Activated T-helper 1 cell treated with Interleukin-2 at 50 U/mL for 16 hours (primary cell): ENCODE results near the gene NUP210L.
"Not testable (repeated sequence)": the region's sequence is repeated elsewhere in the genome, so short reads cannot be mapped to it uniquely, and the experiment has no call there.

Source experiments
- DNase-seq: peaks from one replicate; pipeline ENCODE4 v3.0.0-alpha.2; 2020; ENCODE audit warnings: low read depth

Gene NUP210L

GRCh38 chr1:154097873-154098272, 57.0 kb downstream of the NUP210L start:
- DNase-seq = no peak

DNA sequence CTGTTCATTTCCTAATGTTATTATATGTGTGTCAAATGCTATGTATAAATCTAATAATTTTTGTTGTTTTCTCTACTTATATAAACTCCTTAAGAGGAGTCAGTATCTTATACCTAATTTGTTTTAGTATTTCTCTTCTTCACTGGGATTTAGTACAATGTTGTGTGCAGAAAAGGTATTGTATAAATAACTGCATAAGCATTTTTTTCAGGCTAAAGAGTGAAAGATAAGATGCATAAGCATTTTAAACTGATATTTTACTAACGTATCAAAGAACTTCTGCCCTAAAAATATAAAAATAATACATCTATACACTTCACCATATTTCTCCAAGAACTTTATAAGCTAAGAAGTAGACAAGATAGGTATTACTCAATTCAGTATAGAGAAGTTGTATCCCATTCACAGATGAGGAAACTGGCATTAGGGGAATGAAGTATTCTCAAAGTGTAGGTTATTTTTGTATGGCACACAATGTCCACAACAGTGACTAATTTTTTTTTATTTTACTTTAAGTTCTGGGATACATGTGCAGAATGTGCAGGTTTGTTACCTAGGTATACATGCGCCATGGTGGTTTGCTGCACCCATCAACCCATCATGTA, 59.3 kb downstream of the NUP210L start:
- DNase-seq = no peak

- no peak for DNase-seq
Observed at GRCh38 chr1:154094411-154094810, 60.5 kb downstream of the NUP210L start.

DNA sequence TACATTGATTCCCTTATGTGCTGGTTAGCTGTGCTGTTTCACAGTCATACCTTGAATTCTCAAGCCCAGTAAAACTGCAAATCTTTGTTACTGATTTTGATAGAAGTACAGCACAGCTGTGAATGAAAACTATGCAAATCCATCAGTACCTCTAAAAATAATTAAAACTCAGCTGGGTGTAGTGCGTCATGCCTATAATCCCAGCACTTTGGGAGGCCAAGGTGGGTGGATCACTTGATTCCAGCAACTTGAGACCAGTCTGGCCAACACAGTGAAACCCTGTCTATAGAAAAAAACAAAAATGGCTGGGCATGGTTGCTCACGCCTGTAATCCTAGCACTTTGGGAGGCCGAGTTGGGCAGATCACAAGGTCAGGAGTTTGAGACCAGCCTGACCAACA, 61.2 kb downstream of the NUP210L start:
- DNase-seq = no peak

- DNase-seq = no peak
Observed at GRCh38 chr1:154091706-154092105, 63.2 kb downstream of the NUP210L start.

GRCh38 chr1:154087574-154087973, 67.3 kb downstream of the NUP210L start:
- no peak for DNase-seq

DNA sequence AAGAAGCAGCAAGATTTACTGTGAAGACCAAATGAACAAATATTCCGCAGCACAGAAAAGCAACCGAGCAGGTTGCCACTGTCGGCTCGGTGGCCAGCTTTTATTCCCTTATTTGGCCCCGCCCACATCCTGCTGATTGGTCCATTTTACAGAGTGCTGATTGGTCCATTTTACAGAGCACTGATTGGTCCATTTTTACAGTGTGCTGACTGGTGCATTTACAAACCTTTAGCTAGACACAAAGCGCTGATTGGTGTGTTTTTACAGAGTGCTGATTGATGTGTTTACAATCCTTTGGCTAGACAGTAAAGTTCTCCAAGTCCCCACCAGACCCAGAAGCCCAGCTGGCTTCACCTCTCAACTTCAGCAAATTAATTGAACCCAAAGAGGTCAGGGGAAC, 71.8 kb downstream of the NUP210L start:
- not testable (repeated sequence) for DNase-seq

DNA sequence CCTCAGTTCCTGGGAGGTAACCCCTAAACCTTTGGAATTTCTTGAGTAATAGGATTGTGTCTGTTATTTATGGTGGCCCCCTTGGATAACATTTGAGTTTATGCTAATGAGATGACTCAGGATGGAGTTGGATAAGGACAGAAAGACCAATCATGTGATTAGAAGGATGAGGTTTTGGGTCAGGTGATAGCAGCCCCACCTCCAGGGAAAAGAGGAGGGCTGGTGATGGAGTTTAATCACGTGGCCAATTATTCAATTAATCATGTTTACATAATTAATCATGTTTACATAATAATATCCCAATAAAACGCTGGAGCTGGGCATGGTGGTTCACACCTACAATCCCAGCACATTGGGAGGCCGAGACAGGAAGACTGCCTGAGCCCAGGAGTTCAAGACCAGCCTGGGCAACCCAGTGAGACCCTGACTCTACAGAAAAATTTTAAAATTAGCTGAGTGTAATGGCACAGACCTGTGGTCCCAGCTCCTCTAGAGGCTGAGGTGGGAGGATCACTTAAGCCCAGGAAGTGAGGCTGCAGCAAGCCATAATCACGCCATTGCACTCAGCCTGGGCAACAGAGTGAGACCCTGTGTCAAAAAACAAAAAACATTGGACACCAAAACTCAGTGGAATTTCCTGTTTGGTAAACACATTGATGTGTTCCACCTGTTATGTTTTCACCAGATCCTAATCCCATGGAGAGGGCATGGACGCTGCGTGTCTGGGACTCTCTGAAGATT, 73.3 kb downstream of the NUP210L start:
- no peak for DNase-seq

DNA sequence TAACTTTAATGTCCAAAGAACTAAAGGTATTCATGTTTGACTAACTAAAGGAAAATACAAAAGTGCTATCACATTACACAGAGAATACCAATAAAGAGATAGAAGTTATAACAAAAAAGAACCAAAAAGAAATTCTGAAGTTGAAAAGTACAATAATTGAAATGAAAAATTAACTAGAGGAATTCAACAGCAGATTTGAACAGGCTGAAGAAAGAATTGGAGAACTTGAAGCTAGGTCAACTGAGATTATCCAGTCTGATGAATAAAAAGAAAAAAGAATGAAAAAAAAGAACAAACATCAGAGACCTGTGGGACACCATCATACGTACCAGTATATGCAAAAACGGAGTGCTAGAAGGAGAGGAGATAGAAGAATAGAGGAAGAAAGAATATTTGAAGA, 78.5 kb downstream of the NUP210L start:
- no peak for DNase-seq

GRCh38 chr1:154075746-154076145, 79.1 kb downstream of the NUP210L start:
- DNase-seq = no peak

GRCh38 chr1:154062309-154062708, 92.6 kb downstream of the NUP210L start:
- no peak for DNase-seq

- DNase-seq = not testable (repeated sequence)
Observed at GRCh38 chr1:154047436-154047835, 107.4 kb downstream of the NUP210L start.

- DNase-seq = not testable (repeated sequence)
Observed at GRCh38 chr1:154033697-154034096, 121.2 kb downstream of the NUP210L start.

DNA sequence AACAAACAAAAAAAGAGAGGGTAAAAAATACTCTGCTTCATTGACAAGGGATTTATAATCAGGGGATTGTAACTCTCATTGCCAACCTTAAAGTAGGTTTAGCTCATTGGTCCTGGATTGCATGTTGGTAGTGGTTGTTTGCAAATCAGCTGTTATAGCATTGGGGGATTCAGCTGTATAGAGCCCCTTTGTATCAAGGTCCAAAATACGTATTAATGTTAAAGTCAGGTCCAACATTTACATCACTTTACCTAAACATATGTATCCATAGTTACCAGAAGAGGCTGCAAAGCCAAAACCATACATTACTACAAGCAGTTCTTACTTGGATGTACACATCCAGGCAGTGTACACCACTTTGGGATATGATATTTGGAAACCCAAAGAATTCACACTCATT, 134.9 kb downstream of the NUP210L start:
- no peak for DNase-seq

DNA sequence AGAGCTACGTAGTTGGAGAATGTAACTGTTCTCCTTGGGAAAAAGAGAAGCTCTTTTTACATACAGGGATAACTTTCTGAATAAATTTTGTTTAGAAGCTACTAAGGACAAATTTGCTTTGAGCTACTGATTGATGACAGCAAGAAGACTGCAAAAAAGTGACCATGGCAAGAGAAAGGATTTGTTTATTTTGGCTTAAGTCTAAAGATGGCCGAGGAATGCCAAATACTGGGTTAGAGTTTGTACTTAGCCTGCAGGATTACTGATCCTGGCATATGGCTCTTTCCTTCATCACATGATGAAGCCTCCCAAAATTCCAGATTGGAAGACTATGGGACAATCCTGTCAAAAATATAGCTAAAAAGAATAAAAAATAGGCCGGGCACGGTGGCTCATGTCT, 135.6 kb downstream of the NUP210L start:
- no peak for DNase-seq

- no peak for DNase-seq
Observed at GRCh38 chr1:154014154-154014907, 140.5 kb downstream of the NUP210L start.

GRCh38 chr1:154012543-154012942, 142.3 kb downstream of the NUP210L start:
- not testable (repeated sequence) for DNase-seq

DNA sequence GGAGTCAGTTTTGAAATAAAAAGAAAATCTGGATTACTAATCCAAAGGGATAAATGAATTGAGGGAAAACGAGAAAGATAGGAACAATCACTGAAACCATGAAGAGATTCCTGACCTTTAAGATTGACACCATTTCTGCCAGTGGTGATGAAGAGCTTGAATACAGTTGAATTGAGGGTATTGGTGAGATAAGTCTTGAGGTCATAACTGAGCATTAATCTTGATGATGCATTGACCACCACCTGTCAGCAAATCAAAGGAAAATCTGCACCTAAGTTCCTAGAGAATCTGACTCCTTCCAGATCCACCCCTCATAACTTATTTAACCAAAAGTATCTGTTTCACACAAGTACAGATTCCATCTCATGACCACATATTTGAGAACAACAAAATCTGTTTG, 142.7 kb downstream of the NUP210L start:
- no peak for DNase-seq

GRCh38 chr1:154006136-154006535, 148.7 kb downstream of the NUP210L start:
- no peak for DNase-seq

DNA sequence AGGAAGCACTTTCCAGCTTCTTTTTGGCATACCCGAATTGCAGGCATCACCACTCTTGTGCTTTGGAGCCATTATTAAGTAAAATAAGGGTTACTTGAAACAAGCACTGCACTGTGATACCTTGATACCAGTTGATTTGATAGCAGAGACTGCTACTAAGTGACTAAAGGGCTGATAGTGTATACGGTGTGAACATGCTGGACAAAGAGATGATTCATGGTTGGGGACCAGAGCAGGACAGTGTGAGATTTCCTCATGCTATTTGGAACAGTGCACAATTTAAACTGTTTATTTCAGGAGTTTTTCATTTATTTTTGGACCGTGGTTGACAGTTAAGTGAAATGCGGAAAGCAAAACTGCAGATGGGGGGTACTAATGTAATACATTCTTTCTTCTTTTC, 154.5 kb downstream of the NUP210L start:
- DNase-seq = no peak

GRCh38 chr1:153996882-153997281, 158.0 kb downstream of the NUP210L start:
- DNase-seq = not testable (repeated sequence)

GRCh38 chr1:153995640-153996039, 159.2 kb downstream of the NUP210L start:
- DNase-seq = no peak

DNA sequence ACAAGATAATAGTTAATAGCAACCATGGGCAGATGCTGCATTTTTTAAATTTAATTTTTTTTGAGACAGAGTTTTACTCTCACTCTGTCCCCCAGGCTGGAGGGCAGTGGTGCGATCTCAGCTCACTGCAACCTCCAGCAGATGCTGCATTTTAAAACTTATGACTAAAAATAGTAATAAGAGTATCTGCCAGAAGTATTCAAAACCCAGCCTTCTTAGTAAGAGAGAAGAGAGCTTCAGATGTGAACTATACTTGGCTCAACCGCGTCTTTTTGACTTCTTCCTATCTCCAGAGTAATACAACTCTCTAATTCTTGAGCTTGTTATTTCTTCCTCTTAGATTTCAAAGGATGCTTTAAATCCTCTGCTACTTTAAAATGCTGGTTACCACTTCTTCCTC, 159.7 kb downstream of the NUP210L start:
- DNase-seq = no peak
